ENCODE results near the gene ZNF215. TPM values are rescaled to one million over a fixed set of nuclear protein-coding genes. Genes with fewer than 3 reads are reported as not detected.
"Not testable (repeated sequence)": the region's sequence is repeated elsewhere in the genome, so short reads cannot be mapped to it uniquely, and the experiment has no call there.

ZNF215 gene
- total RNA-seq, 1 donor from 2014 or later: 7.0 TPM

DNA sequence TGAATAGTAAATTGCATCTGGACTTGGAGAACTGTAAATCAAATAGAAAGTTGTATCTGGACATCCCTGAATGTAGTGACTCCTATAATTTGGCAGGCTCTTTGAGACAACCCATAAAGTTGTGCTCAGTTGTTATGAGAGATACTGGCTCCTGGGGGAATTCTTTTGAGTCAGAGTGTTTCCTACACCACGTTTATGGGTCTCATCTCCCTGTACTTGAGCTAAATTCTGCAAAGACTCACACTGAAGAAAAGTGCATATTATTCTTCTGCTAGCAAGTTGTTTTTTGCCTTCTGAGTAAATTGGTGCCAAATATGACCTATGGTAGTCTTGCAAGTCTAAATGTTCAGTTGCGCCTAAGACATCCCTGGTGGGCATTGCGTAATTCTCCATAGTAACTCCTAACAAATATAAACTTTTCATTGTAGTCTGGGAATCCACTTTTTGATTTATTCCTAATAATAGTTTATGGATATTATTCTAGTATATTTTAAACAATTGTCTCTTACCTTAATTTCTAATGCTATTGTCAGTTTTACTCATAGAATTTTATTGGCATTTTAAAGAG, 5.0 kb downstream of the ZNF215 start:
- Mint-ChIP-seq H3K4me3 (ENCODE audit: unreplicated experiment) (no peak overlapping the region), H3K36me3 (ENCODE audit: unreplicated experiment) (no peaks in the 10 kb centered on the region), H3K27me3 (ENCODE audit: unreplicated experiment) (peaks cover 3% of the 10 kb centered on the region), H3K4me1 (ENCODE audit: low read depth, unreplicated experiment) (peaks cover 17% of the 10 kb centered on the region), H3K9me3 (ENCODE audit: unreplicated experiment) (peaks cover 3% of the 10 kb centered on the region), H3K27ac (ENCODE audit: unreplicated experiment) (no peak overlapping the region)
- no peak for DNase-seq
- TF ChIP-seq CTCF (IDR thresholded peaks at IDR 0.05; ENCODE audit: partially characterized antibody, unreplicated experiment): no peak

DNA sequence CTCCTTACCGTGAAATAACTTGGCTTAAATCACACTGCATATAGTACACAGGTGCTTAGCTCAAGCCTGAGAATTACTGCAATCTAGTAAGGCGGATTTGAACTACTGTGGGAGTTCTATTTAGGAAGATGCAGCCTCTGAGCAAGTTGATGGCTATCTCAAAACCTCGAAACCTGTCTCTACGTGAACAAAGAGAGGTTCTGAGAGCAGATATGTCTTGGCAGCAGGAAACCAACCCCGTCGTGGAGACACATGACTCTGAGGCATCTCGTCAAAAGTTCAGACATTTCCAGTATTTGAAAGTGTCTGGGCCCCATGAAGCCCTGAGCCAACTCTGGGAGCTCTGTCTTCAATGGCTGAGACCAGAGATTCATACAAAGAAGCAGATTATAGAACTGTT, 5.9 kb downstream of the ZNF215 start:
- no peak overlapping the region for H3K27ac Mint-ChIP-seq (ENCODE audit: unreplicated experiment)
- no peaks in the 10 kb centered on the region for H3K36me3 Mint-ChIP-seq (ENCODE audit: unreplicated experiment)
- peaks cover 3% of the 10 kb centered on the region for H3K9me3 Mint-ChIP-seq (ENCODE audit: unreplicated experiment)
- no peak for DNase-seq
- no peak for TF ChIP-seq CTCF (IDR thresholded peaks at IDR 0.05; ENCODE audit: partially characterized antibody, unreplicated experiment)
- peaks cover 16% of the 10 kb centered on the region for H3K4me1 Mint-ChIP-seq (ENCODE audit: low read depth, unreplicated experiment)
- no peak overlapping the region for H3K4me3 Mint-ChIP-seq (ENCODE audit: unreplicated experiment)
- peaks cover 3% of the 10 kb centered on the region for H3K27me3 Mint-ChIP-seq (ENCODE audit: unreplicated experiment)

GRCh38 chr11:6941970-6942369, 15.7 kb downstream of the ZNF215 start:
- no peaks in the 10 kb centered on the region for H3K27me3 Mint-ChIP-seq (ENCODE audit: unreplicated experiment)
- no peaks in the 10 kb centered on the region for H3K9me3 Mint-ChIP-seq (ENCODE audit: unreplicated experiment)
- no peaks in the 10 kb centered on the region for H3K4me1 Mint-ChIP-seq (ENCODE audit: low read depth, unreplicated experiment)
- no peak overlapping the region for H3K27ac Mint-ChIP-seq (ENCODE audit: unreplicated experiment)
- H3K36me3 Mint-ChIP-seq (ENCODE audit: unreplicated experiment): no peaks in the 10 kb centered on the region
- no peak for DNase-seq
- no peak overlapping the region for H3K4me3 Mint-ChIP-seq (ENCODE audit: unreplicated experiment)
- TF ChIP-seq CTCF (IDR thresholded peaks at IDR 0.05; ENCODE audit: partially characterized antibody, unreplicated experiment): no peak

GRCh38 chr11:6943131-6943530, 16.9 kb downstream of the ZNF215 start:
- H3K4me3 Mint-ChIP-seq (ENCODE audit: unreplicated experiment): no peak overlapping the region
- no peak for TF ChIP-seq CTCF (IDR thresholded peaks at IDR 0.05; ENCODE audit: partially characterized antibody, unreplicated experiment)
- no peaks in the 10 kb centered on the region for H3K27me3 Mint-ChIP-seq (ENCODE audit: unreplicated experiment)
- H3K9me3 Mint-ChIP-seq (ENCODE audit: unreplicated experiment): no peaks in the 10 kb centered on the region
- no peaks in the 10 kb centered on the region for H3K4me1 Mint-ChIP-seq (ENCODE audit: low read depth, unreplicated experiment)
- DNase-seq: no peak
- no peak overlapping the region for H3K27ac Mint-ChIP-seq (ENCODE audit: unreplicated experiment)
- H3K36me3 Mint-ChIP-seq (ENCODE audit: unreplicated experiment): no peaks in the 10 kb centered on the region

GRCh38 chr11:6954248-6954647, 28.0 kb downstream of the ZNF215 start:
- H3K4me3 Mint-ChIP-seq (ENCODE audit: unreplicated experiment); H3K4me1 Mint-ChIP-seq (ENCODE audit: low read depth, unreplicated experiment); H3K27me3 Mint-ChIP-seq (ENCODE audit: unreplicated experiment); H3K27ac Mint-ChIP-seq (ENCODE audit: unreplicated experiment); H3K36me3 Mint-ChIP-seq (ENCODE audit: unreplicated experiment); H3K9me3 Mint-ChIP-seq (ENCODE audit: unreplicated experiment); DNase-seq: not testable (repeated sequence)

Measured in glutamatergic neuron (in vitro differentiated cells).